Mesenteric fat pad (tissue), 1 donor: ENCODE data around the gene ATP8A1. TPM values are rescaled to one million over a fixed set of nuclear protein-coding genes. Genes with fewer than 3 reads are reported as not detected.
"Not testable (repeated sequence)": the region's sequence is repeated elsewhere in the genome, so short reads cannot be mapped to it uniquely, and the experiment has no call there.

ENCODE experiments used
- DNase-seq: peaks from one replicate; pipeline ENCODE4 v3.0.0-alpha.2; 2020; ENCODE audit warnings: low spot score
- total RNA-seq: library from RNA; stranded (reverse); fragmentation: NEBNext Ultra II Directional; extraction: Animal tissue kit (Norgen Biotek cat#: 25700); gene quantifications from one replicate; pipeline ENCODE4 v1.2.1, GENCODE V29; 2021
- donor health status: DM: yes; HTN: yes; CAD: no.

ATP8A1 gene
- total RNA-seq, 1 donor from 2014 or later = 11.3 TPM

- no peak for DNase-seq
Measured at GRCh38 chr4:42513748-42514492, 143.0 kb downstream of the ATP8A1 start.

GRCh38 chr4:42512226-42512625 lies 144.7 kb downstream of the ATP8A1 start:
- DNase-seq = no peak

GRCh38 chr4:42510225-42510624 lies 146.7 kb downstream of the ATP8A1 start:
- DNase-seq = no peak

- DNase-seq = no peak
Measured at GRCh38 chr4:42501624-42502401, 155.1 kb downstream of the ATP8A1 start.

GRCh38 chr4:42498040-42498439 lies 158.9 kb downstream of the ATP8A1 start:
- no peak for DNase-seq

GRCh38 chr4:42497142-42497910 lies 159.6 kb downstream of the ATP8A1 start:
- no peak for DNase-seq

- DNase-seq = no peak
Measured at GRCh38 chr4:42492962-42493361, 163.9 kb downstream of the ATP8A1 start.

- no peak for DNase-seq
Measured at GRCh38 chr4:42490015-42490414, 166.9 kb downstream of the ATP8A1 start.

GRCh38 chr4:42489095-42489494 lies 167.8 kb downstream of the ATP8A1 start:
- DNase-seq = no peak

GRCh38 chr4:42488554-42488953 lies 168.4 kb downstream of the ATP8A1 start:
- DNase-seq = no peak

- no peak for DNase-seq
Measured at GRCh38 chr4:42488114-42488513, 168.8 kb downstream of the ATP8A1 start.

GRCh38 chr4:42487230-42487629 lies 169.7 kb downstream of the ATP8A1 start:
- no peak for DNase-seq

GRCh38 chr4:42486156-42486555 lies 170.7 kb downstream of the ATP8A1 start:
- DNase-seq = not testable (repeated sequence)

GRCh38 chr4:42484630-42485029 lies 172.3 kb downstream of the ATP8A1 start:
- no peak for DNase-seq

- DNase-seq = no peak
Measured at GRCh38 chr4:42483426-42484379, 173.2 kb downstream of the ATP8A1 start.

- DNase-seq = no peak
Measured at GRCh38 chr4:42482516-42483327, 174.2 kb downstream of the ATP8A1 start.

GRCh38 chr4:42480717-42481116 lies 176.2 kb downstream of the ATP8A1 start:
- no peak for DNase-seq

- no peak for DNase-seq
Measured at GRCh38 chr4:42480281-42480680, 176.6 kb downstream of the ATP8A1 start.

GRCh38 chr4:42478946-42479345 lies 178.0 kb downstream of the ATP8A1 start:
- no peak for DNase-seq

GRCh38 chr4:42478509-42478908 lies 178.4 kb downstream of the ATP8A1 start:
- no peak for DNase-seq
